ENCODE results near the gene MIOX. TPM values are rescaled to one million over a fixed set of nuclear protein-coding genes. Genes with fewer than 3 reads are reported as not detected.

MIOX gene
- total RNA-seq, 1 experiment from 2014 or later: 1.4 TPM

DNA sequence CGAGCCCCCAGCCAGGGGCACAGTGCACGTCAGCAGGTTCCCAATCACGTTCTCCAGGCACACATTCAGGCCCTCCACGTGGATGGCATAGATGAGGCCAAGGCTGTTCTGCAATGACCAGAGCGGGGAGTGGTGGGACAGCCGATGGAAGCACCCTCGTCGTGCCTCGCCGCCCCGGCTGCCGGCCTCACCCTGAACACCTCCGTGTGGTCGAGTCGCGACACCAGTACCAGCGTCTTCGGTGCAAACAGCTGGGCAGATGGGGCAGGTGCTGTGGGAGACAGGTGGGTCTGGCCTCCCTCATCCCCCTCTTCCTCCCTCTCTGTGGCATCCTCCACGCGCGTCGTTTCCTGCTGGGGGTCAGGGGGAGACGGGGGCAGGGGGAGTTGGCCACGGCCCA, 19.3 kb upstream of the MIOX start:
- Histone ChIP-seq H4K5ac (ENCODE audit: insufficient read length, low read depth, low read length) (no peak overlapping the region), H2AK5ac (ENCODE audit: insufficient read length, low read length) (no peak overlapping the region), H3K18ac (ENCODE audit: insufficient read length, low read depth, low read length) (no peak overlapping the region), H4K20me1 (ENCODE audit: control insufficient read depth, insufficient read depth, insufficient read length) (no peaks in the 10 kb centered on the region), H4K91ac (ENCODE audit: insufficient read length, low read depth, low read length) (no peak overlapping the region), H2BK120ac (ENCODE audit: low read depth, low read length, poor library complexity, severe bottlenecking) (no peak overlapping the region), H3K27me3 (ENCODE audit: insufficient read depth, low read length) (no peaks in the 10 kb centered on the region), H3K79me1 (ENCODE audit: insufficient read depth, low read depth, low read length, poor library complexity, severe bottlenecking) (peaks cover 8% of the 10 kb centered on the region), H3K4ac (ENCODE audit: low read depth, low read length) (no peak overlapping the region), H3K14ac (ENCODE audit: insufficient read depth, low read length) (no peak overlapping the region), H2BK12ac (ENCODE audit: insufficient read length, low read depth, low read length) (no peak overlapping the region), H3K9me3 (ENCODE audit: control insufficient read depth, low read depth, low read length) (no peaks in the 10 kb centered on the region), H2AFZ (ENCODE audit: low read length) (no peak overlapping the region), H3K9ac (ENCODE audit: extremely low read depth, insufficient read length, low read length) (no peak overlapping the region), H3T11ph (ENCODE audit: low read length) (no peak overlapping the region), H2BK20ac (ENCODE audit: low read depth, low read length, poor library complexity, severe bottlenecking) (no peak overlapping the region), H3K4me1 (ENCODE audit: insufficient read depth, low read length) (no peaks in the 10 kb centered on the region), H2BK15ac (ENCODE audit: low read depth, low read length) (no peak overlapping the region), H3K23ac (ENCODE audit: insufficient read length, low read depth, low read length) (no peak overlapping the region), H2BK5ac (ENCODE audit: insufficient read length, low read length) (no peak overlapping the region), H4K8ac (replicated peaks; ENCODE audit: insufficient read length, low read depth, low read length) (no peak overlapping the region), H3K4me2 (ENCODE audit: insufficient read depth, insufficient read length, low read length) (no peak overlapping the region), H3K23me2 (ENCODE audit: insufficient read length, low read depth, low read length, poor library complexity, severe bottlenecking) (no peaks in the 10 kb centered on the region), H3K79me2 (ENCODE audit: insufficient read depth, low read length) (peaks cover under 1% of the 10 kb centered on the region; the same call in 1 of the 2 replicates), H3K27ac (ENCODE audit: insufficient read length, low read depth, low read length) (no peak overlapping the region), H3K56ac (ENCODE audit: insufficient read length, low read depth, low read length) (no peak overlapping the region)
- Mint-ChIP-seq H3K36me3 (ENCODE audit: insufficient read depth in 1 of 3, low read depth in 3 of 3) (peaks cover 18 to 47% (median 43%) of the 10 kb centered on the region in 3 experiments; a peak in 6 of 7 replicates), H3K9me3 (no peaks in the 10 kb centered on the region), H3K27me3 (ENCODE audit: low read depth) (no peaks in the 10 kb centered on the region), H3K27ac (no peak overlapping the region), H3K4me1 (peaks cover 12 to 15% of the 10 kb centered on the region in 2 experiments), H3K4me3 (no peak overlapping the region)
- TF ChIP-seq, protein P1, sequence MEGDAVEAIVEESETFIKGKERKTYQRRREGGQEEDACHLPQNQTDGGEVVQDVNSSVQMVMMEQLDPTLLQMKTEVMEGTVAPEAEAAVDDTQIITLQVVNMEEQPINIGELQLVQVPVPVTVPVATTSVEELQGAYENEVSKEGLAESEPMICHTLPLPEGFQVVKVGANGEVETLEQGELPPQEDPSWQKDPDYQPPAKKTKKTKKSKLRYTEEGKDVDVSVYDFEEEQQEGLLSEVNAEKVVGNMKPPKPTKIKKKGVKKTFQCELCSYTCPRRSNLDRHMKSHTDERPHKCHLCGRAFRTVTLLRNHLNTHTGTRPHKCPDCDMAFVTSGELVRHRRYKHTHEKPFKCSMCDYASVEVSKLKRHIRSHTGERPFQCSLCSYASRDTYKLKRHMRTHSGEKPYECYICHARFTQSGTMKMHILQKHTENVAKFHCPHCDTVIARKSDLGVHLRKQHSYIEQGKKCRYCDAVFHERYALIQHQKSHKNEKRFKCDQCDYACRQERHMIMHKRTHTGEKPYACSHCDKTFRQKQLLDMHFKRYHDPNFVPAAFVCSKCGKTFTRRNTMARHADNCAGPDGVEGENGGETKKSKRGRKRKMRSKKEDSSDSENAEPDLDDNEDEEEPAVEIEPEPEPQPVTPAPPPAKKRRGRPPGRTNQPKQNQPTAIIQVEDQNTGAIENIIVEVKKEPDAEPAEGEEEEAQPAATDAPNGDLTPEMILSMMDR (conservative IDR thresholded peaks at IDR 0.05): no peak
- no CpG with 5 or more reads among the region's 24 CpGs for WGBS (ENCODE audit: extremely low coverage, insufficient read length, low lambda C conversion rate)
- DNase-seq: no peak

Measured in H9 (cell line).